GM23248 (cell line): ENCODE measurements around the gene CCDC74A. TPM values are rescaled to one million over a fixed set of nuclear protein-coding genes. Genes with fewer than 3 reads are reported as not detected.

Source experiments
- DNase-seq: peaks from one replicate; pipeline ENCODE4 v3.0.0-alpha.2; 2015
- H2AFZ ChIP-seq: fragments of 200-600 bp; sonication (generic); 2 replicates; pipeline ENCODE4 v1.6.1; 2016; ENCODE audit warnings: antibody characterized with exemption
- H3F3A ChIP-seq: fragments of 200-600 bp; sonication (generic); 2 replicates; pipeline ENCODE4 v1.6.1; 2016; ENCODE audit warnings: mild to moderate bottlenecking, antibody characterized with exemption, mixed run types; ENCODE audit not compliant: insufficient read depth
- H3K27ac ChIP-seq: fragments of 200-600 bp; sonication (generic); 2 replicates; pipeline ENCODE4 v1.5.1; 2016; ENCODE audit warnings: mild to moderate bottlenecking
- H3K27me3 ChIP-seq: fragments of 200-600 bp; sonication (generic); replicated peaks from 2 replicates; pipeline ENCODE4 v1.6.1; 2016; ENCODE audit warnings: mild to moderate bottlenecking; ENCODE audit not compliant: insufficient read depth
- H3K36me3 ChIP-seq: fragments of 200-600 bp; sonication (generic); 2 replicates; pipeline ENCODE4 v1.6.1; 2016; ENCODE audit warnings: low read depth, mild to moderate bottlenecking
- H3K4me1 ChIP-seq: fragments of 200-600 bp; sonication (generic); 2 replicates; pipeline ENCODE4 v1.6.1; 2016; ENCODE audit warnings: mild to moderate bottlenecking; ENCODE audit not compliant: insufficient read depth
- H3K4me2 ChIP-seq: fragments of 200-600 bp; sonication (generic); one replicate; pipeline ENCODE4 v1.6.1; 2016; ENCODE audit warnings: mild to moderate bottlenecking; ENCODE audit not compliant: unreplicated experiment
- H3K4me3 ChIP-seq: fragments of 200-600 bp; sonication (generic); 2 replicates; pipeline ENCODE4 v1.5.1; 2016; ENCODE audit warnings: mild to moderate bottlenecking
- H3K79me2 ChIP-seq: fragments of 200-600 bp; sonication (generic); 2 replicates; pipeline ENCODE4 v1.6.1; 2016; ENCODE audit warnings: mild to moderate bottlenecking; ENCODE audit not compliant: insufficient read depth
- H3K9ac ChIP-seq: fragments of 200-600 bp; sonication (generic); 2 replicates; pipeline ENCODE4 v1.6.1; 2016; ENCODE audit warnings: mild to moderate bottlenecking
- H3K9me2 ChIP-seq: fragments of 200-600 bp; sonication (generic); 2 replicates; pipeline ENCODE4 v1.6.1; 2016; ENCODE audit warnings: mixed run types, mild to moderate bottlenecking, moderate library complexity; ENCODE audit not compliant: insufficient read depth
- H3K9me3 ChIP-seq: fragments of 200-600 bp; sonication (generic); one replicate; pipeline ENCODE4 v1.6.1; 2017; ENCODE audit warnings: low read depth
- H4K20me1 ChIP-seq: fragments of 200-600 bp; sonication (generic); 2 replicates; pipeline ENCODE4 v1.6.0; 2016; ENCODE audit not compliant: insufficient read depth
- EZH2 ChIP-seq: fragments of 200-600 bp; sonication (generic); IDR thresholded peaks from 2 replicates; pipeline ENCODE4 v1.6.1; 2018; ENCODE audit warnings: antibody characterized with exemption, mild to moderate bottlenecking; ENCODE audit not compliant: insufficient read depth, poor library complexity, severe bottlenecking
- EZH2phosphoT487 ChIP-seq: fragments of 200-600 bp; sonication (generic); IDR thresholded peaks from 2 replicates; pipeline ENCODE4 v1.6.1; 2018; ENCODE audit warnings: antibody characterized with exemption, moderate library complexity, mild to moderate bottlenecking, low read depth; ENCODE audit not compliant: insufficient read depth
- WGBS, 2 experiments: methylation state at CpG; one replicate each; pipeline ENCODE4 v1.1.6; 2015 to 2017; ENCODE audit warnings: low lambda C conversion rate in 2 of 2, low coverage in 1 of 2; ENCODE audit errors: missing lambda C conversion rate in 2 of 2; 5-methylcytosine and 5-hydroxymethylcytosine counted together
- in situ Hi-C: fragments of 300-500 bp; cut with MboI; formaldehyde crosslinking; loops from 2 replicates; pipeline ENCODE4 v1.15.0; 2020
- microRNA-seq: library from miRNA; unstranded; fragments of <30 nt; microRNA quantifications from one replicate; pipeline ENCODE4, GENCODE V29; 2016; ENCODE audit warnings: borderline number of aligned reads
- polyA plus RNA-seq: library from polyadenylated mRNA; unstranded; fragments of >200 nt; fragmentation: Nextera tagmentation; extraction: Ambion mirVana; gene quantifications from 2 replicates; pipeline ENCODE4 v1.2.1, GENCODE V29; 2016
- total RNA-seq: library from RNA; depleted of rRNA; stranded (reverse); fragments of >200 nt; shearing (Covaris generic); gene quantifications from 2 replicates; pipeline ENCODE4 v1.2.3, GENCODE V29; 2014; rRNA removed

The CCDC74A gene
- total and polyA plus RNA-seq, 2 experiments from 2014 or later: 11.3 to 15.0 TPM

- Histone ChIP-seq H3K27me3 (no peaks in the 10 kb centered on the region), H2AFZ (no peak overlapping the region), H3K9me2 (no peaks in the 10 kb centered on the region), H4K20me1 (no peaks in the 10 kb centered on the region), H3K79me2 (no peaks in the 10 kb centered on the region), H3K4me1 (no peaks in the 10 kb centered on the region), H3K27ac (no peak overlapping the region), H3K9me3 (no peaks in the 10 kb centered on the region), H3K36me3 (no peaks in the 10 kb centered on the region), H3K4me3 (no peak overlapping the region), H3F3A (no peaks in the 10 kb centered on the region), H3K9ac (no peak overlapping the region), H3K4me2 (no peak overlapping the region)
- in situ Hi-C loops: no loop called here
- DNase-seq: peak; percentile 3
- TF ChIP-seq EZH2phosphoT487 (no peak), EZH2 (no peak)
- 53 to 65% methylated on average over 1 of the region's 1 CpG for WGBS, 2 experiments
Observed at GRCh38 chr2:131572175-131572574, 44.5 kb downstream of the CCDC74A start.

- H3K9me2 ChIP-seq: no peaks in the 10 kb centered on the region
- H3K9ac ChIP-seq: no peak overlapping the region
- no peaks in the 10 kb centered on the region for H4K20me1 ChIP-seq
- in situ Hi-C loops: no loop called here
- no peak for DNase-seq
- H3F3A ChIP-seq: no peaks in the 10 kb centered on the region
- TF ChIP-seq EZH2: no peak
- no peak for TF ChIP-seq EZH2phosphoT487
- H3K4me1 ChIP-seq: no peaks in the 10 kb centered on the region
- H3K4me3 ChIP-seq: no peak overlapping the region
- no peaks in the 10 kb centered on the region for H3K9me3 ChIP-seq
- H3K4me2 ChIP-seq: no peak overlapping the region
- H2AFZ ChIP-seq: no peak overlapping the region
- H3K79me2 ChIP-seq: no peaks in the 10 kb centered on the region
- H3K27ac ChIP-seq: no peak overlapping the region
- H3K36me3 ChIP-seq: no peaks in the 10 kb centered on the region
- H3K27me3 ChIP-seq: no peaks in the 10 kb centered on the region; the same call in 1 of the 2 replicates
- WGBS, 2 experiments: 47 to 48% methylated on average over 4 of the region's 4 CpGs
Observed at GRCh38 chr2:131577812-131578211, 50.1 kb downstream of the CCDC74A start.

GRCh38 chr2:131580187-131580586 is 52.5 kb downstream of the CCDC74A start:
- 44 to 72% methylated on average over 7 of the region's 7 CpGs for WGBS, 2 experiments
- no peak overlapping the region for H3K27ac ChIP-seq
- in situ Hi-C loops: no loop called here

More at GRCh38 chr2:131580187-131580586, 52.5 kb downstream of the CCDC74A start:
- Histone ChIP-seq H3K9me3 (no peaks in the 10 kb centered on the region), H3K4me1 (no peaks in the 10 kb centered on the region), H3K9me2 (no peaks in the 10 kb centered on the region), H3K9ac (no peak overlapping the region), H2AFZ (no peak overlapping the region), H3K27me3 (no peaks in the 10 kb centered on the region; the same call in 1 of the 2 replicates), H3F3A (no peaks in the 10 kb centered on the region), H3K36me3 (no peaks in the 10 kb centered on the region), H4K20me1 (no peaks in the 10 kb centered on the region), H3K4me2 (no peak overlapping the region), H3K4me3 (no peak overlapping the region), H3K79me2 (no peaks in the 10 kb centered on the region)
- TF ChIP-seq EZH2phosphoT487 (no peak), EZH2 (no peak)
- no peak for DNase-seq

Small RNA genes lying within 50 kb of the gene (microRNA-seq; reads per million reads assigned to microRNA genes)
- gene MIR4784: not detected

Other genes starting within 250 kb of the CCDC74A start
- not detected in 2 replicates for gene RAB6D, start 163.7 kb upstream of the CCDC74A start, total RNA-seq
- gene RAB6D, start 163.7 kb upstream of the CCDC74A start, polyA plus RNA-seq: 0.15 and 0.27 TPM in 2 replicates
- not detected in 2 replicates for gene TUBA3D, start 51.8 kb upstream of the CCDC74A start, total RNA-seq
- gene TUBA3D, start 51.8 kb upstream of the CCDC74A start, polyA plus RNA-seq: not detected in 2 replicates
- gene MZT2A, start 35.5 kb upstream of the CCDC74A start, total RNA-seq: 41.4 and 65.0 TPM in 2 replicates
- 88.8 and 89.8 TPM in 2 replicates for gene MZT2A, start 35.5 kb upstream of the CCDC74A start, polyA plus RNA-seq